Measurements from ENCODE around the gene RING1. TPM values are rescaled to one million over a fixed set of nuclear protein-coding genes. Genes with fewer than 3 reads are reported as not detected.
A peak's percentile ranks its signal among the peaks of the same experiment; 100 is the strongest.

The RING1 gene
- polyA plus RNA-seq (2012; ENCODE audit: missing spikeins): 19.7 TPM

DNA sequence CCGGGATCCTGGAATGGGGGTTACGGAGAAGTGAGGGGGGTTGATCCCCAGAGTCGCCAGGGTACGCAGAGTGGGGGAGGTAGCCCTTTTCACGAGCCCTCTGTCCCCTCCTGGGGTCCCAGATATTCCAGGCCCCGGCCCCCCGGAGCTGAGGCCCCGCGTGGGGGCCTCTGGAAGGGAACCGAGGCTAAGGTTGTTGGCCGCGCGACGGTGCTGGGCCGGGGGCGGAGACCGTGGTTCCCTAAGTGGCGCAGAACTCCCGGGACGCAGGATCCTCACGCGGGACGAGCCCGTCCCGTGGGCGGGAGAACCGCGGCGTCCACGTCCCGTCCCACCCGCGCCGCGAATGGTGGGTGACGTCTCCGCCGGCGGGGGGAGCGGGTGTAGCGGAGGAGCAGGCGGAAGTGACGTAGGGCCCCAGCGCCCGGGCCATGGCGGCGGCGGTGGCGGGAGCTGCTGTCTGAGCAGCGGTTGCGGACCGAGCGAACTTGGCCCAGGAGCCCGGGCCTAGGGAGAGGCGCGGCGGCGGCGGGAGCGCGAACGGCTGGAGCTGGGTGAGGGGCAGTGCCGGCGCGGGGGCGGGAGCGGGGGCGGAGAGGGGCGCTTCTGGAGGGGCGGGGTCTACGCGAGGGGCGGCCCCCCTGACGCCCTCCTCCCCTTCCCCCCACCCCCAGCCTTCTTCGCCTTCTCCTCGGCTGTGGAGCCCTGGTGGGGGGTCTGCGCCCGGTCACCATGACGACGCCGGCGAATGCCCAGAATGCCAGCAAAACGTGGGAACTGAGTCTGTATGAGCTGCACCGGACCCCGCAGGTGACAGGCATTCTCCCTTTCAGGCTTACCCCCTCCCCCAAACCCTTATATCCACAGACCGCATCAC lies at the start of gene RING1:
Gene RING1, plus strand, starts transcription at position 410 of the 877 bp plus-strand sequence. Its CDS starts 323 bp downstream, at position 733.
- DNase-seq (ENCODE audit: insufficient read length) (peak; percentile 96), FAIRE-seq (peak; percentile 91)
- TF ChIP-seq POLR2AphosphoS5 (IDR thresholded peaks at IDR 0.05; ENCODE audit: low read depth, low read length) (peak; percentile 89), TAF1 (IDR thresholded peaks at IDR 0.05; ENCODE audit: borderline replicate concordance, low read depth, low read length) (no peak; the same call in 1 of the 2 replicates), POLR2A (IDR thresholded peaks at IDR 0.05; ENCODE audit: low read depth, low read length) (peak; percentile 94)

DNA sequence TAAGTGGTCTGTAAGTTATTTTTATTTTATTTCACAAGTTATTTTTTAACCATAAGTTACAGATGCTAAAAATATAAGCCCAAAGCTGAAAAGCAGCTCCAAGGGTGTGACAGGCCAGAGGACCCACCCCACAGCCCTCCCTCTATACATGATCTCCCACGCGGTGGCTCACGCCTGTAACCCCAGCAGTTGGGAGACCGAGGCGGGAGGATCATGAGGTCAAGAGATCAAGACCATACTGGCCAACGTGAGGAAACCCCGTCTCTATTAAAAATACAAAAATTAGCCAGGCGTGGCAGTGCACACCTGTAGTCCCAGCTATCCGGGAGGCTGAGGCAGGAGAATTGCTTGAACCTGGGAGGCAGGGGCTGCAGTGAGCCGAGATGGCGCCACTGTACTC lies 48.2 kb upstream of the RING1 start:
- DNase-seq (ENCODE audit: insufficient read length) (no peak), FAIRE-seq (no peak)
- TF ChIP-seq POLR2AphosphoS5 (IDR thresholded peaks at IDR 0.05; ENCODE audit: low read depth, low read length) (no peak), POLR2A (IDR thresholded peaks at IDR 0.05; ENCODE audit: low read depth, low read length) (no peak), TAF1 (IDR thresholded peaks at IDR 0.05; ENCODE audit: borderline replicate concordance, low read depth, low read length) (no peak)

DNA sequence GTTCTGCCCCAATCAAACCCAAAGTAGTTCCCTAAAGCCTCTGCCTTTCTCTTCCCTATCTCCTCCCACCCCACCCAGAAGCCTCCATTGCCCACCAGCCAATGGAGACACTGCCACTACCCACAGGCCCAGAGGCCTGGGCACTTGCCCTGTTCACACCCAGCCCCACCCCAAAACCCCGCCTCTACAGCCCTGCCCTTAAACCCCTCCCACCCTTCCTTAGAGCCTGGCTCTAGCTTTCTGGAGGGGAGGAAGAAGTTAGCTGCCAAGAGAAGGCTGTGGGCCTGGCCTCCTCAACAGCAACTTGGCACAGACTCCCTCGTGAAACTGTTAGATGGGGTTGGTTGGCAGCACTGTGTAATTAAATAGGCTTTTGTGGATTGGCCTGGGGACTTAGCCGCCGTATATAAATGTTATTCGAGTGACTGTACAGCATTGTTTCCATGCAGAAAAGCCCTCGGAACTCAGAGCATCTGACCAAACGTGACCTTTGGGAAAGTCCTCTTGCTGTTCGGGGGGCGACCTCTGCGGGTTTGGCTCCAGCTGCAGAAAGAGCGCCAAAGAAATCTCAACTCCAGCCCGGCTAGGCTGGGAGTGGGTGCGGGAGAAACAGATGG lies 47.5 kb upstream of the RING1 start:
- DNase-seq (ENCODE audit: insufficient read length): peak; percentile 19

DNA sequence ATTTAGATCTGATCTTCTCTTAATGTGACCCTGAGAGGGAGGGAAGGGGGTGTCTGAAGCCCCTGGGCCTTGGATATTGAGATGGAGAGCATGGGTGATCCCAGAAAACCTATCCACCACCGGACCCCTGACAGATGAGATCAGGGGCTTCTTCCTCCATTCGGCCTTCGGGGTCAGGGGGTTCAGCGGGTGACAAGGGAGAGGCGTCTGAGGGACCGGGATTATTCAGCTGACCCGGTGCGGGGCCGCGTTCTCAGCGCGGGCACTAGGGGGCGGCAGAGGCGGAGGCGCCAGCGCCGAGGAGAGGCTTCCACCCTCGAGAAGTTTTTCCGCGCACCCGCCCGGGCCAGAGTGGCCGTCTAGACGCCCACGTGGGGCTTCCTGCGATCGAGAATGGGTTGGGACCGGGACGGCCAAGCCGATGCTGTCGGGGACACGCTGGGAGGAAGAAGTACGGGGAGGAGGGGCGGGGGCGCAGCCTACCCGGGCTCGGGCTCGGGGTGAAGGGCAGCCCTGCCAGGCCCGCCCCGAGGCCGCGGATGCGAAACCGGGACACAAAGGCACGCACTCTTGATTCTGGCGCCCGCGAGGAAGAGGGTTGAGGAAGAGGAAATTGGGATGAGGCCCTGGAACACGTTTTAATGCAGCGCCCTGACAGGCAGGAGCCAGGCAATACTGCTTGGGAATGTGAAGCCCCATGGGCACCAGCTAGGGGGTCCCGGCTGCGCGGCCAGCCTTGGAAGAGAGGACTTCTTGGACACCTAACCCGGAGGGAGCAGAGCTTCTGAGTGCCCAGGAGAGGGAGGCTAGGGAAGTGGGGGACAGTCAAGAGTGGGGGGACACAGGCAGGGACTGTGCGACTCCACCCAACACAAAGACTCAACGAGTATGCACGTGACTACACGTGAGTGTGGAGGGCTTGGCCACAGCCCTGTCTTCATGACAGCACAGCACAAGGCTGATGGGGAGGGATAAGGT lies 46.7 kb upstream of the RING1 start:
- DNase-seq (ENCODE audit: insufficient read length) (peak; percentile 95), FAIRE-seq (peak; percentile 92)
- no peak for TF ChIP-seq POLR2AphosphoS5 (IDR thresholded peaks at IDR 0.05; ENCODE audit: low read depth, low read length)

More for the DNA sequence above, 47.5 kb upstream of the RING1 start:
- no peak for TF ChIP-seq TAF1 (IDR thresholded peaks at IDR 0.05; ENCODE audit: borderline replicate concordance, low read depth, low read length)
- TF ChIP-seq POLR2A (IDR thresholded peaks at IDR 0.05; ENCODE audit: low read depth, low read length): no peak
- TF ChIP-seq POLR2AphosphoS5 (IDR thresholded peaks at IDR 0.05; ENCODE audit: low read depth, low read length): no peak
- no peak for FAIRE-seq

DNA sequence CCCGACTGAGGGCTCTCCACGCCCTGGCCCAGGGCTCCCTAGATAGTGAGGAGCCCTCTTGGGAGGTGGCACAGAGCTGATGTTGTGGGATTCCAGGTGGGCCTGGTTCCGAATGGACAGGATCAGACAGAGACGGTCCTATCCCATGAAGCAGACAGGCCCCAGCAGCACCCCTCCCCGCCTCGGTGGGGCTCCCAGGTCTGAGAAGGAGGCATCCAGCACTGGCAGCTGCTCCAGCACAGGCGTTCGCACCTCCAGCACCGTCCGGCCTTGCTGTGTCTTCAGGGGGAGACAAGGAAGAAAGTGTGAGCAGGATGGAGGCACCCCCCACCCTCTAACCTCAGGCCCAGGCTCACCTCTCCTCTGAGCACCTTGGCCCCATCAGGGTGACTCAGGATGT lies 44.8 kb upstream of the RING1 start:
- TF ChIP-seq TAF1 (IDR thresholded peaks at IDR 0.05; ENCODE audit: borderline replicate concordance, low read depth, low read length) (no peak), POLR2A (IDR thresholded peaks at IDR 0.05; ENCODE audit: low read depth, low read length) (no peak), POLR2AphosphoS5 (IDR thresholded peaks at IDR 0.05; ENCODE audit: low read depth, low read length) (no peak)
- FAIRE-seq: no peak
- no peak for DNase-seq (ENCODE audit: insufficient read length)

DNA sequence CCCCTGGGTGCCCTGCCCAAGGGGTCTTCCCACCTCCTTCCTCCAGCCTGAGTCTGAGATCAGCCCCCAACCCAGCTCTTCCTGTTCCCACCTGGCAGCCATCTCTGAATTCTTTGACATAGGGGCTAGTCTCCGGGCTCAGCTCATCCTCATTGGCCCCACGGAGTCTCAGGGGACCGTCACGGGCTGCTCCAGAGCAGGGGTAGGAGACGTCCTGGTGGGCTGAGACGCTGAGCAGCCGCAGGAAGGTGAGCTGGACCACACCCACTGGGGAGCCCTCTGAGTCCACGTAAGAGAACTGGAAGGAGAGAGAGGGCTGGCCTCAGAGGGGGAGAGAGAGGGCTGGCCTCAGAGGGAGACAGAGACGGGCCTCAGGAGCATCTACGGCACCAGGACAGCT lies 44.1 kb upstream of the RING1 start:
- DNase-seq (ENCODE audit: insufficient read length) (no peak), FAIRE-seq (no peak)
- no peak for TF ChIP-seq TAF1 (IDR thresholded peaks at IDR 0.05; ENCODE audit: borderline replicate concordance, low read depth, low read length)
- TF ChIP-seq POLR2AphosphoS5 (IDR thresholded peaks at IDR 0.05; ENCODE audit: low read depth, low read length): no peak
- no peak for TF ChIP-seq POLR2A (IDR thresholded peaks at IDR 0.05; ENCODE audit: low read depth, low read length)

DNA sequence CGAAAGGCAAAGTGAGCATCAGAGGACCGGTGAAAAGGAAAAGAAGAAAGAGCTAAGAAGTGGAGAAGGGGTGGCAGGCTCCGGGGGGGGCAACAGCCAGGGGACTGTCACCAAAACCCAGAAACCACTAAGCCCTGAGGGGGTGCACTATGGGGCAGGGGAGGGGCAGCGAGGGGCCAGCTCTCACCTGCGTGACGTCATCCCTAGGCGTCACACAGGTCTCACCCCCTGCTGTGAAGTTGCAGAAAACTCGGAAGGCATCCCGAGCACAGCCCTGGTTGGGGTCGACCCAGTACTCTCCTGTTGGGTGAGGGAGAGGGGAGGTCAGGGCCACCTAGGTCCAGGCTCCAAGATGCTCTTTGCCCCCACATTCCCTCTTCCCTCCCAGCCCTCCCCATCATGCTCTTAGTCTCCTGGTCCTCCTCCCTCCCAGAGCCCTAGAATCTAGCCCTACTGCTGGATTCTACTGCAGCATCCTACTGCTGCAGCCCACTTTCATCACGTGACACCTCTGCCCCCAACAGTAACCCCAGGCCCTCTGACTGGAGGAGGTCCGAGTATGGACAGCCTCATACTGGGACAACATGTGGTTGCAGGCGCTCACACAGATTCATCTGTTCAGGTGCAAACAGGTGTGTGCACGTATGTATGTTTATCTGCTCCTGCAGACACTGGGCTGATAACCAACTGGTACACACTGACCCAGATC lies 43.5 kb upstream of the RING1 start:
- FAIRE-seq (no peak), DNase-seq (ENCODE audit: insufficient read length) (no peak)
- TF ChIP-seq POLR2A (IDR thresholded peaks at IDR 0.05; ENCODE audit: low read depth, low read length) (no peak), POLR2AphosphoS5 (IDR thresholded peaks at IDR 0.05; ENCODE audit: low read depth, low read length) (no peak), TAF1 (IDR thresholded peaks at IDR 0.05; ENCODE audit: borderline replicate concordance, low read depth, low read length) (no peak)

DNA sequence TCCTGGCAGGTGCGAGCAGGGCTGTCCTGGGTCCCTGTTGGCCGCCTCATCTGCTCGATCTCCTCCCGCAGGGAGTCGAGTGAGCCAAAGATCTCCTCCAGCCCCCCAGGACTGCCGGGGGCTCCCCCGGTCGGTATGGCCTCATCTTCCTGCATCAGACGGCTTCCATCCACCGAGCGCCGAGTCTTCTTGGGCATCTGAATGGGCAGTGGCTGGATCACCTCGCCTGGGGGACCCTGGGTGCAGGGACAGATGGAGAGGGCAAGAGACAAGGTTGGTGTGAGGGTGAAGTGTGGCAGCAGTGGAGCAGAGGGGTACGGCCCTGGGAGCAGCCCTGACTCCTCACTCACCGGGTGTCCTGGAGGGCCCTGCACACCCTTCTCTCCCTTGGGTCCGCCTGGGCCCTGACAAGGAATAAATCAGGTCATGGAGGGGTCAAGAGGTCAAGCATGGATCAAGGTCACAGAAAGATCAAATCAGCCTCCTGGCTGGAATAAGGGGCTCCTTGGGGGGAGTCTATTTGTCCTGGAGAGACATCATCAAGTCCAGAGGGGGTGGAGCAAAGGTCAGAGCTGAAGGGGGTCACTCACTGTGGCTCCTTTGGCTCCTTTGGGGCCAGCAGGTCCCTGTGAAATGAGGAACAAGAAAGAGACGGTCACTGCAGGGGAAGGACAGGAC lies 42.6 kb upstream of the RING1 start:
- DNase-seq (ENCODE audit: insufficient read length) (no peak), FAIRE-seq (no peak)
- TF ChIP-seq TAF1 (IDR thresholded peaks at IDR 0.05; ENCODE audit: borderline replicate concordance, low read depth, low read length) (no peak), POLR2AphosphoS5 (IDR thresholded peaks at IDR 0.05; ENCODE audit: low read depth, low read length) (no peak), POLR2A (IDR thresholded peaks at IDR 0.05; ENCODE audit: low read depth, low read length) (no peak)

DNA sequence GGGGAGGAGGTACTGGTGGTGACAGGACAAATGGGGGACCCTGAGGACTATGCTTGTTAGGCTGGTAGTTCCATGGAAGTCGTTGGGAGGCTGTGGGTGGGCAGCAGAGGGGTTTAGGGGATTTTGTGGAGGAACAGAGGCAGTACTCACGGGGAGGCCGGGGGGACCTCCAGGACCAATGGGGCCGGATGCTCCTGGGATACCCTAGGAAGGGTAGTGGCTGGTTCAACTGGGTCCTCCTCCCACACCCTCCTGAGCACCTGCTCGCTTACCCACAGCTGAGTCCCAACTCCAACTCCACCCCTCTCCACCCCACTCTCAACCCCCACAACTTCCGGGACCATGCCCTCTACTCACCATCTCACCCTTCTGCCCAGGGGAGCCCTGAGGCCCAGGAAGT lies 41.9 kb upstream of the RING1 start:
- TF ChIP-seq POLR2A (IDR thresholded peaks at IDR 0.05; ENCODE audit: low read depth, low read length) (no peak), POLR2AphosphoS5 (IDR thresholded peaks at IDR 0.05; ENCODE audit: low read depth, low read length) (no peak), TAF1 (IDR thresholded peaks at IDR 0.05; ENCODE audit: borderline replicate concordance, low read depth, low read length) (no peak)
- DNase-seq (ENCODE audit: insufficient read length): no peak
- no peak for FAIRE-seq

DNA sequence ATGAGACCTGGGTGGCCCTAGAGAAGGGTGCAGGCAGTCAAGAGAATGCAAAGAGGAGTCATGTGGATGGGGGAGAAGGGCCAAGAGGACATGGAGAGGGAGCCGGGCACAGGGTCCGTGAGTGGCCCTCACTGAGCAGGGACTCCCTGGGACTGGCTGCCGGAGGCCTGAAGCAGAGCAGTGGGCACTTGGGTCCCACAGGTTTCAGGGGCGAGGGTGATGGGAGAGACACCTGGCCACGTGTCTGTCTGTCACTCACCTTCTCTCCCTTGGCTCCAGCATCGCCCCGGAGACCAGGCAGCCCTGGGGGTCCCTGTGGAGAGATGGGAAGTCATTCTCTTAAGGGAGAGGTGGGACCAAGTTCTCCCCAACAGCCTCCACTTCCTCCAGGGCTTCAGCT lies 41.5 kb upstream of the RING1 start:
- DNase-seq (ENCODE audit: insufficient read length) (no peak), FAIRE-seq (no peak)
- no peak for TF ChIP-seq POLR2AphosphoS5 (IDR thresholded peaks at IDR 0.05; ENCODE audit: low read depth, low read length)
